Motor neuron (in vitro differentiated cells): ENCODE results near the gene CTNND2. TPM values are rescaled to one million over a fixed set of nuclear protein-coding genes. Genes with fewer than 3 reads are reported as not detected.
"Not testable (repeated sequence)": the region's sequence is repeated elsewhere in the genome, so short reads cannot be mapped to it uniquely, and the experiment has no call there.

Experiments used
- ATAC-seq, 8 experiments: fragments of 200-7000 bp; cut with Tn5 transposase; replicated peaks in 6 of 8; 2 replicates each; pipeline ENCODE4 v1.8.0; 2021; ENCODE audit warnings: mild to moderate bottlenecking in 8 of 8, moderate library complexity in 8 of 8
- H3K27ac ChIP-seq, 2 donors: fragments of 250-450 bp; sonication (Bioruptor Pico); 2 replicates each; pipeline ENCODE4 v1.9.0; 2021; ENCODE audit warnings: antibody characterized with exemption in 2 of 2, mild to moderate bottlenecking in 2 of 2, moderate library complexity in 1 of 2
- H3K4me1 ChIP-seq, 2 donors: fragments of 250-450 bp; sonication (Bioruptor Pico); replicated peaks in 1 of 2; 2 replicates each; pipeline ENCODE4 v1.6.1; 2021; ENCODE audit warnings: antibody characterized with exemption in 2 of 2, mild to moderate bottlenecking in 2 of 2, moderate library complexity in 1 of 2
- H3K4me3 ChIP-seq, 5 donors: fragments of 250-450 bp; sonication (Bioruptor Pico); 2 replicates each; pipeline ENCODE4 v1.9.0; 2021; ENCODE audit warnings: antibody characterized with exemption in 5 of 5, mild to moderate bottlenecking in 5 of 5, moderate library complexity in 4 of 5
- WGBS, 10 experiments: fragments of 450-650 bp; shearing (Covaris generic); methylation state at CpG; one replicate each; pipeline ENCODE4 v1.0.0; 2022; 5-methylcytosine and 5-hydroxymethylcytosine counted together
- in situ Hi-C, 9 experiments: fragments of 400-800 bp; cut with MboI; loops; one replicate each; pipeline ENCODE4 v1.15.0; 2021; ENCODE audit warnings: low sequenced_read_pairs in 9 of 9, low pct_unique_long_range_greater_than_20kb in 2 of 9; ENCODE audit not compliant: unreplicated experiment in 9 of 9
- total RNA-seq, 8 experiments: library from RNA; unstranded; fragments of 300-600 nt; gene quantifications; 2 replicates each; pipeline versions ENCODE4 v1.2.3 to v1.2.4, GENCODE V29; 2022

The CTNND2 gene
- total RNA-seq, 8 experiments from 2014 or later = 0.51 to 49.9 (median 40.1) TPM

GRCh38 chr5:11313694-11314093, 590.6 kb downstream of the CTNND2 start:
- in situ Hi-C loops, H3K4me3 ChIP-seq, H3K4me1 ChIP-seq, ATAC-seq, H3K27ac ChIP-seq: not testable (repeated sequence)
- WGBS, 10 experiments = 10 to 100% (median 86%) methylated on average over 1 to 7 of the region's 7 CpGs

DNA sequence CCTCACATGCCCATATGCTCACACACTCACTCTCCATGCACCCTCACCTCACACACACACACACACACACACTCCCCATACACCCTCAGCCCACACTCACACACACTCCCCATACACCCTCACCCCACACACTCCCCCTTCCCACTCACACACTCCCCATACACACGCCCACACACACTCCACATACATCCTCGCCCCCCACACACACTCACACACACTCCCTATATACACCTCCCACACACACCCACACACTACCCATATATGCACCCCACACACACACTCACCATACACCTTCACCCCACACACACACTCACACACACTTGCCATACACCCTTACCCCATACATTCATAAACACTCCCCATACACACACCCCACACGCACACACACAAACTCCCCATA, 592.5 kb downstream of the CTNND2 start:
- WGBS, 10 experiments = 100% methylated on average over 1 of the region's 3 CpGs; no CpG with 5 or more reads in 9 of the 10 experiments
- in situ Hi-C loops = no loop called here
- no peak overlapping the region for H3K27ac ChIP-seq
- no peak for ATAC-seq
- H3K4me1 ChIP-seq = no peaks in the 10 kb centered on the region
- H3K4me3 ChIP-seq = no peak overlapping the region

GRCh38 chr5:11311272-11311671, 593.0 kb downstream of the CTNND2 start:
- in situ Hi-C loops = no loop called here
- Histone ChIP-seq H3K27ac (no peak overlapping the region), H3K4me3 (no peak overlapping the region), H3K4me1 (no peaks in the 10 kb centered on the region)
- no peak for ATAC-seq
- no CpG with 5 or more reads among the region's 1 CpG for WGBS, 10 experiments

DNA sequence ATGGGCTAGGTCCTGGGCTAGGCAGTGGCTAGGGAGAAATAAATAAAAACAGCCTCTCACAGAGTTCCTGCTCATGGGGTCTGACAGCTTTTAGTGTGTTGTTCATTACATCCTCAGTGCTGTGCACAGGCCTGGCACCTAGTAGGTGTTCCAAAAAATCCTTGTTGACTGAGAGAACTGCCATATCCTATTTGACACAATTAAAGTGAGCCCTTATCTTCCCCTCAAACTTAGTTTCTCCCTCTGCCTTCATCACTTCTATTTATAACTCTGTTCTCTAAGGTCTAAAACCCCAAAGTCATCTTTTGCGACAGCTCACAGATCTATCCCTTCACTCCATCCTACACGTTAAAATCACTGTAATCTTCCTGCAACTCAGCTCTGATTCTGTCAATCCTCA, 594.1 kb downstream of the CTNND2 start:
- Histone ChIP-seq H3K4me3 (no peak overlapping the region), H3K4me1 (peaks cover 5 to 8% of the 10 kb centered on the region in 2 donors), H3K27ac (no peak overlapping the region)
- no peak for ATAC-seq
- in situ Hi-C loops = no loop called here
- WGBS, 10 experiments = 35 to 100% (median 76%) methylated on average over 1 to 2 of the region's 2 CpGs; no CpG with 5 or more reads in 3 of the 10 experiments

DNA sequence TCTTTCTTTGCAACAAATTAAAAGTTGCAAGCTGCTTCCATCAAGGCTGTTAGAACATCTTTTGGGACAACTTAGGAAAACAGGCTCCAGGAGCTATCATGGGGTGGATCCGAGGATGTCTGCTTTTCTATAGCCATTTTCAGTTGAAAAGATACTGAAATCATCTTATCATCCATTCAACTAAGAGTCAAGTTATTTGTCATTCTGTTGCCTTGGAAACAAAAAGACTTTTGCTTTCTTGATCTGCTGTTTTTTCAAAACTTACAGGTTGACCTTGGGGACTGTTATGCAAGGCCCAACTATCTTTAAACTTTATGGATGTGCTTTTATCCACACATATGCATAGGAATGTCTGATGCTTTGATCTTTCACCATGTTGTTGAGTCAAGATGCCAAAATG, 597.9 kb downstream of the CTNND2 start:
- peaks cover 8 to 15% of the 10 kb centered on the region in 2 donors for H3K4me1 ChIP-seq
- ATAC-seq = peak in 2 of 8 experiments; percentile 31 to 32
- H3K4me3 ChIP-seq = no peak overlapping the region
- no peak overlapping the region for H3K27ac ChIP-seq
- WGBS, 10 experiments = 0 to 100% (median 60%) methylated on average over 1 of the region's 1 CpG; no CpG with 5 or more reads in 2 of the 10 experiments
- in situ Hi-C loops = no loop called here

GRCh38 chr5:11305245-11305644, 599.0 kb downstream of the CTNND2 start:
- in situ Hi-C loops = no loop called here
- H3K27ac ChIP-seq = no peak overlapping the region
- peak in 5 of 8 experiments; percentile 69 to 97 (median 86) for ATAC-seq
- WGBS, 10 experiments = 0 to 100% (median 20%) methylated on average over 1 to 2 of the region's 3 CpGs; no CpG with 5 or more reads in 3 of the 10 experiments
- H3K4me3 ChIP-seq = no peak overlapping the region
- peaks cover 8 to 15% of the 10 kb centered on the region in 2 donors for H3K4me1 ChIP-seq

DNA sequence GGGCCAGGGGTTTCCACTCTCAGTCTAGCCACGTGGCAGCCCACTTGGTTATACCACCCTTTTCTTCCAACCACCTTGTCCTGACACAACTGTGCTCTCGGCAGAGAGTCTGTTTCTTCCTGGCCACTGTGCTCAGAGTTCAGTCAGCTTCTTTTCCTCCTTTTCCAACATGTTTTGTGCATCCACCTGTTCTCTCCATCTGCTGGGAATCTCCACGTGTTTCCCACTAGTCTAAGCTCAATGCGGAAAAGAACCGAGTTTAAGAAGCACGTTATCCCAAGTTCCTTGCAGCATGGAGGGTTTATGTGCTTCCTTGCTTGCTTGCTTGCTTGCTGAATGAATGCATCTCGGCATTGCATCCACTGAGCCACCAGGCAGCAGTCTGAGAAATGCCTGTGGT, 599.6 kb downstream of the CTNND2 start:
- in situ Hi-C loops = no loop called here
- ATAC-seq = no peak
- peaks cover 8 to 15% of the 10 kb centered on the region in 2 donors for H3K4me1 ChIP-seq
- 0 to 97% (median 80%) methylated on average over 1 to 6 of the region's 7 CpGs; no CpG with 5 or more reads in 3 of the 10 experiments for WGBS, 10 experiments
- H3K27ac ChIP-seq = no peak overlapping the region
- no peak overlapping the region for H3K4me3 ChIP-seq

- in situ Hi-C loops = no loop called here
- Histone ChIP-seq H3K4me1 (peaks cover 8 to 15% of the 10 kb centered on the region in 2 donors), H3K4me3 (no peak overlapping the region), H3K27ac (no peak overlapping the region)
- no peak for ATAC-seq
- 100% methylated on average over 2 of the region's 2 CpGs; no CpG with 5 or more reads in 7 of the 10 experiments for WGBS, 10 experiments
Observed at GRCh38 chr5:11302663-11303062, 601.6 kb downstream of the CTNND2 start.

- WGBS, 10 experiments = 52 to 100% (median 89%) methylated on average over 1 to 9 of the region's 9 CpGs; no CpG with 5 or more reads in 1 of the 10 experiments
- Histone ChIP-seq H3K4me1 (peaks cover 8 to 15% of the 10 kb centered on the region in 2 donors), H3K4me3 (no peak overlapping the region), H3K27ac (no peak overlapping the region)
- in situ Hi-C loops = no loop called here
- no peak for ATAC-seq
Observed at GRCh38 chr5:11301171-11301570, 603.1 kb downstream of the CTNND2 start.

DNA sequence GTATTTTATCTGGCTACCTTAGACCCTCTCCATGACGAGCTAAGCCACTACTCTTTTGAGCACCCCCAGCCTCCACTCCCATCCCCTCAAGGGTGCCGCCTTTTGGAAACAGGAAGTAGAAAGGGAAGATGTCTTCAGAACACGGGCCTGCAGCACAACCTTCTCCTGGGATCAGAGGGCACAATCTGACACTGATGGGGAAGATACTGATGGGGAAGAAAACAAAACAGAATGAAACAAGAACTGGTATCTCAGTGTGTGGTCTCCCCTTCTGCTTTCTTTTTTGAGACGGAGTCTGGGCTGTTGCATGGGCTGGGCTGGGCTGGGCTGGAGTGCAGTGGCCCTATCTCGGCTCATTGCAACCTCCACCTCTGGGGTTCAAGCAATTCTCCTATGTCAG, 603.5 kb downstream of the CTNND2 start:
- WGBS, 10 experiments = 17 to 100% (median 100%) methylated on average over 1 to 2 of the region's 5 CpGs; no CpG with 5 or more reads in 2 of the 10 experiments
- Histone ChIP-seq H3K4me3 (no peak overlapping the region), H3K27ac (no peak overlapping the region), H3K4me1 (peaks cover 6 to 11% of the 10 kb centered on the region in 2 donors)
- no peak for ATAC-seq
- in situ Hi-C loops = no loop called here

GRCh38 chr5:11298877-11299276, 605.4 kb downstream of the CTNND2 start:
- ATAC-seq = no peak
- WGBS, 10 experiments = 0 to 98% (median 79%) methylated on average over 1 to 4 of the region's 4 CpGs; no CpG with 5 or more reads in 2 of the 10 experiments
- in situ Hi-C loops = no loop called here
- H3K4me3 ChIP-seq = no peak overlapping the region
- no peak overlapping the region for H3K27ac ChIP-seq
- H3K4me1 ChIP-seq = no peaks in the 10 kb centered on the region

GRCh38 chr5:11293523-11293922, 610.7 kb downstream of the CTNND2 start:
- in situ Hi-C loops = no loop called here
- no peak overlapping the region for H3K4me3 ChIP-seq
- WGBS, 10 experiments = 0 to 83% (median 42%) methylated on average over 1 to 2 of the region's 2 CpGs; no CpG with 5 or more reads in 1 of the 10 experiments

GRCh38 chr5:11292648-11293356, 611.4 kb downstream of the CTNND2 start:
- WGBS, 10 experiments = 0 to 100% (median 17%) methylated on average over 1 of the region's 1 CpG; no CpG with 5 or more reads in 5 of the 10 experiments
- H3K4me3 ChIP-seq = no peak overlapping the region
- no peak overlapping the region for H3K27ac ChIP-seq
- peaks cover 0 to 2% of the 10 kb centered on the region in 2 donors for H3K4me1 ChIP-seq
- in situ Hi-C loops = no loop called here
- ATAC-seq = no peak

More at GRCh38 chr5:11293523-11293922, 610.7 kb downstream of the CTNND2 start:
- Histone ChIP-seq H3K27ac (no peak overlapping the region), H3K4me1 (peaks cover 0 to 2% of the 10 kb centered on the region in 2 donors)
- ATAC-seq = no peak

GRCh38 chr5:11289733-11290132, 614.5 kb downstream of the CTNND2 start:
- H3K4me3 ChIP-seq = no peak overlapping the region
- H3K4me1 ChIP-seq = peaks cover 0 to 2% of the 10 kb centered on the region in 2 donors
- in situ Hi-C loops = no loop called here
- ATAC-seq = no peak
- H3K27ac ChIP-seq = no peak overlapping the region
- 7 to 100% (median 81%) methylated on average over 1 to 4 of the region's 5 CpGs for WGBS, 10 experiments
